ENCODE measurements around the gene ITPRID2.
"Not testable (repeated sequence)": the region's sequence is repeated elsewhere in the genome, so short reads cannot be mapped to it uniquely, and the experiment has no call there.

Gene ITPRID2

GRCh38 chr2:181961167-181961566, 69.6 kb downstream of the ITPRID2 start:
- not testable (repeated sequence) for DNase-seq (ENCODE audit: low read depth)

- DNase-seq (ENCODE audit: low read depth), result no peak
Observed at GRCh38 chr2:181962142-181962541, 70.6 kb downstream of the ITPRID2 start.

- no peak for DNase-seq (ENCODE audit: low read depth)
Observed at GRCh38 chr2:181970160-181970794, 78.7 kb downstream of the ITPRID2 start.

- no peak for DNase-seq (ENCODE audit: low read depth)
Observed at GRCh38 chr2:181971032-181971431, 79.5 kb downstream of the ITPRID2 start.

GRCh38 chr2:181972431-181973170, 81.1 kb downstream of the ITPRID2 start:
- no peak for DNase-seq (ENCODE audit: low read depth)

GRCh38 chr2:181973171-181973783, 81.7 kb downstream of the ITPRID2 start:
- no peak for DNase-seq (ENCODE audit: low read depth)

- DNase-seq (ENCODE audit: low read depth), result no peak
Observed at GRCh38 chr2:181977661-181978350, 86.3 kb downstream of the ITPRID2 start.

GRCh38 chr2:181978351-181979150, 87.0 kb downstream of the ITPRID2 start:
- DNase-seq (ENCODE audit: low read depth), result no peak

All from T follicular helper cell (primary cell).